KOPT-K1 (cell line): Measurements from ENCODE around the gene CNFN.
"Not testable (repeated sequence)": the region's sequence is repeated elsewhere in the genome, so short reads cannot be mapped to it uniquely, and the experiment has no call there.

Source experiments
- H3K27ac ChIP-seq: fragments of 200-600 bp; sonication (generic); 2 replicates; pipeline ENCODE4 v1.5.1; 2016; ENCODE audit warnings: antibody characterized with exemption, mild to moderate bottlenecking, low read depth, low read length; ENCODE audit not compliant: poor library complexity, severe bottlenecking
- H3K36me3 ChIP-seq: fragments of 200-600 bp; sonication (generic); 2 replicates; pipeline ENCODE4 v1.5.1; 2017; ENCODE audit warnings: antibody characterized with exemption, mild to moderate bottlenecking, low read length, moderate library complexity; ENCODE audit not compliant: insufficient read depth
- H3K9me3 ChIP-seq: fragments of 200-600 bp; sonication (generic); 2 replicates; pipeline ENCODE4 v1.5.1; 2017; ENCODE audit warnings: antibody characterized with exemption, low read length, mild to moderate bottlenecking; ENCODE audit not compliant: insufficient read depth, poor library complexity, severe bottlenecking

The CNFN gene

DNA sequence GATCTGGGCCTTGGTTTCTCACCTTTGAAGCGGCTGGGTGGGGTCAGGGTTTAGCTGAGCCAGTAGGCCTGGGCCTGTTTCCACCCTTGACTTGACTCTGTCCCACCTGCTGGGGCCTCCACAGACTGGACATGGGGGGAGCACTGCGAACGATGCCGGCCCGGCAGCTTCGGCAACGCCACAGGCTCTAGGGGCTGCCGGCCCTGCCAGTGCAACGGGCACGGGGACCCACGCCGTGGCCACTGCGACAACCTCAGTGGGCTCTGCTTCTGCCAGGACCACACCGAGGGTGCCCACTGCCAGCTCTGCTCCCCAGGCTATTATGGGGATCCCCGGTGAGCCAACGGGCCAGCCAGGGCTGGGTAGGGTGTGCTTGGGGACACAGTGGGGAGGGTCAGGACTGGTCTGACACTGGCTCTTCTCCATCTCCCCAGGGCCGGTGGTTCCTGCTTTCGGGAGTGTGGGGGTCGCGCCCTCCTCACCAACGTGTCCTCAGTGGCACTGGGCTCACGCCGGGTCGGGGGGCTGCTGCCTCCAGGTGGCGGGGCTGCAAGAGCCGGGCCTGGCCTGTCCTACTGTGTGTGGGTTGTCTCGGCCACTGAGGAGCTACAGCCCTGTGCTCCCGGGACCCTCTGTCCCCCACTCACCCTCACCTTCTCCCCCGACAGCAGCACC lies 36.6 kb downstream of the CNFN start:
- no peak overlapping the region for H3K27ac ChIP-seq
- H3K36me3 ChIP-seq = no peaks in the 10 kb centered on the region
- no peaks in the 10 kb centered on the region for H3K9me3 ChIP-seq

DNA sequence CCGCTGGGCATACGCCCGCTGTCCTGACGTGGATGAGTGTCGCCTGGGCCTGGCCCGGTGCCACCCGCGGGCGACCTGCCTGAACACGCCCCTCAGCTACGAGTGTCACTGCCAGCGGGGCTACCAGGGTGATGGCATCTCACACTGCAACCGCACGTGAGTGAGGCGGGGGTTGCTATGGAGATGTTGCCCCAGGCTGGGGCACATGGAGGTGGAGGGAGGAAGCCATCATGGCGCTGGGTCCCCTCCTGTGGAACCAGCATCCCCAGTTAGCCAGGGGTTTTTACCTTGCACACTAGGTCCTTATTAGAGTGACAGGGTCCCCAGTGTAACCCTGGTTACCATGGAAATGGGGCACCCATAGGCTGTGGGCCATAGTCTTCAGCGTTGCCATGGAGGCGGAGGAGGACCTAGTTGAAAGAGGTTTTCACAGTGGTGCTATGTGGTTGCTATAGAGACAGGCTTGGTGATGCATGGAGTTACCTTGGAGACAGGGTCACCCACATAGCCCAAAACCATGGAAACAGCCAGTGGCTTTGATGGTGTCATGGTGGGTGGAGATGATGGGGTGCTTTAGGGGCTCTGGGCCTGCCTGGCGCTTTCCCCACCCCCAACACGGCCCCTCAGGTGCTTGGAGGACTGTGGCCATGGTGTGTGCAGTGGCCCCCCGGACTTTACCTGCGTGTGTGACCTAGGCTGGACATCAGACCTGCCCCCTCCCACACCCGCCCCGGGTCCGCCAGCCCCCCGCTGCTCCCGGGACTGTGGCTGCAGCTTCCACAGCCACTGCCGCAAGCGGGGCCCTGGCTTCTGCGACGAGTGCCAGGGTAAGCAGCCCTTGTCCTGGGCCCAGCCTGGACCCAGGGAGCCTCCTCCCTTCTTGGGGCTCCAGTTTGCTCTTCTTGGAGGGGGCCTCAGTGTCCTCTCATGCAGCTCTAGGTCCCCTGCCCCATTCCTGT lies 37.5 kb downstream of the CNFN start:
- Histone ChIP-seq H3K27ac (no peak overlapping the region), H3K36me3 (no peaks in the 10 kb centered on the region), H3K9me3 (no peaks in the 10 kb centered on the region)

DNA sequence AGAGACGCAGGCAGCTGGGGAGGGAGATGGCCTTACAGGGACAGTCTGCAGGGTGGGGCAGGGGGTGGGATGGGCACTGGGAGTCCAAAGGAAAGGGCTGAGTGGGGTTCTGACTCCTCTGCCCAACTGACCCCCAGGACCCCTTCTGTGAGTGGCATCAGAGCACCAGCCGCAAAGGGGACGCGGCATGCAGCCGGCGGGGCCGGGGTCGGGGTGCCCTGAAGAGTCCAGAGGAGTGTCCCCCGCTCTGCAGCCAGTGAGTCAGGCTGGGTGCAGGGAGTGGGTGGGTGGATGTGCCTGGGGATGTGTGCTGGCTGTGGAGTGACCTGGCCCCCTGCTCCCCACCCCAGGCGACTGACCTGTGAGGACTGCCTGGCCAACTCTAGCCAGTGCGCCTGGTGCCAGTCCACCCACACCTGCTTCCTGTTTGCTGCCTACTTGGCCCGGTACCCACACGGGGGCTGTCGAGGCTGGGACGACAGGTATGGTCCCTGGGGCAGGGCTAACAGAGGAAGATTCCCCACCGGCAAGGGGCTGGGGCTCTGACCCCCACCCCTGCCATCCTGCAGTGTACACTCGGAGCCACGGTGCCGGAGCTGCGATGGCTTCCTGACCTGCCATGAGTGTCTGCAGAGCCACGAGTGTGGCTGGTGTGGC lies 38.9 kb downstream of the CNFN start:
- Histone ChIP-seq H3K27ac (no peak overlapping the region), H3K36me3 (no peaks in the 10 kb centered on the region), H3K9me3 (no peaks in the 10 kb centered on the region)

- H3K27ac ChIP-seq = no peak overlapping the region
- H3K36me3 ChIP-seq = no peaks in the 10 kb centered on the region
- H3K9me3 ChIP-seq = no peaks in the 10 kb centered on the region
Measured at GRCh38 chr19:42350417-42350816, 39.7 kb downstream of the CNFN start.

GRCh38 chr19:42349378-42350107 lies 40.6 kb downstream of the CNFN start:
- no peaks in the 10 kb centered on the region; the same call in 1 of the 2 replicates for H3K36me3 ChIP-seq
- no peak overlapping the region for H3K27ac ChIP-seq
- H3K9me3 ChIP-seq = no peaks in the 10 kb centered on the region

GRCh38 chr19:42348211-42348610 lies 41.9 kb downstream of the CNFN start:
- Histone ChIP-seq H3K9me3 (no peaks in the 10 kb centered on the region), H3K36me3 (no peaks in the 10 kb centered on the region; the same call in 1 of the 2 replicates), H3K27ac (no peak overlapping the region)

DNA sequence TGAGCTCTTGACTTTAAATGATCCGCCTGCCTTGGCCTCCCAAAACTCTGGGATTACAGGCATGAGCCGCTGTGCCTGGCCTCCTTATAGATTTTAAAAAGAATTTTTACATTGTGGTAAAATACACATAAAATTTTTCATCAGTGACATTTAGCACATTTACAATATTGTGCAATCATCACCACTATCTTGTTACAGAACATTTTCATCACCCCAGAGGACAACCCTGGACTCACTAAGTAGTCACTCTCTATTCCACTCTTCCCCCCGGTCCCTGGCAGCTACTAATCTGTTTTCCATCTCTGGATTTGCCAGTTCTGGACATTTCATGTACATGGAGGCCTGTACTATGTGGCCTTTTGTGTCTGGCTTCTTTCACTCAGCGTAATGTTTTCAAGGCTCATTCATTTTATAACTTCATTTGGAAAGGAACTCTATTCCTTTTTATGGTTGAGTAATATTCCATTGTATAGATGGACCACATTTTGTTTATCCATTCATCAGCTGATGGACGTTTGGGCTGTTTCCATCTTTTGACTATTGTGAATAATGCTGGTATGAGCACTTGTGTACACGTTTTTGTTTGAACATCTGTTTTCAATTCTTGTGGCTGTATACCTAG lies 44.8 kb downstream of the CNFN start:
- no peak overlapping the region for H3K27ac ChIP-seq
- no peaks in the 10 kb centered on the region; the same call in 1 of the 2 replicates for H3K36me3 ChIP-seq
- H3K9me3 ChIP-seq = no peaks in the 10 kb centered on the region

DNA sequence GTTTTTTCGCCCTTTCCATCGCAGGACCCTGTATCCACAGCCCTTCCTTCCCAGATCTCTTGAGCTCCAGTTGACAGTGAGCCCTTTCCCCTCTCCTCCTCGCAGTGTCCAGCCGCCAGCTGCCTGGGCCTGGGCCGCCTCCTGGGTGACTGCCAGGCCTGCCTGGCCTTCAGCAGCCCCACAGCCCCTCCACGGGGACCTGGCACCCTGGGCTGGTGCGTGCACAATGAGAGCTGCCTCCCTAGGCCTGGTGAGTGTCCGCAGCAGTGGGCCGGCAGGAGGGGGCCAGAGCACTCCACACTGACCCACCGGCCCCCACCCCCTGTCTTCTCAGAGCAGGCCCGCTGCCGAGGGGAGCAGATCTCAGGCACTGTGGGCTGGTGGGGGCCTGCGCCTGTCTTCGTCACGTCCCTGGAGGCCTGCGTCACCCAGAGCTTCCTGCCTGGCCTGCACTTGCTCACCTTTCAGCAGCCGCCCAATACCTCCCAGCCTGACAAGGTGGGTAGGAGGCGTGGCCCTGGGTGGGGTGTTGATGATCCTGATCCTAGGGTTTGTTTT lies 45.7 kb downstream of the CNFN start:
- no peaks in the 10 kb centered on the region; the same call in 1 of the 2 replicates for H3K36me3 ChIP-seq
- H3K9me3 ChIP-seq = no peaks in the 10 kb centered on the region
- H3K27ac ChIP-seq = no peak overlapping the region

DNA sequence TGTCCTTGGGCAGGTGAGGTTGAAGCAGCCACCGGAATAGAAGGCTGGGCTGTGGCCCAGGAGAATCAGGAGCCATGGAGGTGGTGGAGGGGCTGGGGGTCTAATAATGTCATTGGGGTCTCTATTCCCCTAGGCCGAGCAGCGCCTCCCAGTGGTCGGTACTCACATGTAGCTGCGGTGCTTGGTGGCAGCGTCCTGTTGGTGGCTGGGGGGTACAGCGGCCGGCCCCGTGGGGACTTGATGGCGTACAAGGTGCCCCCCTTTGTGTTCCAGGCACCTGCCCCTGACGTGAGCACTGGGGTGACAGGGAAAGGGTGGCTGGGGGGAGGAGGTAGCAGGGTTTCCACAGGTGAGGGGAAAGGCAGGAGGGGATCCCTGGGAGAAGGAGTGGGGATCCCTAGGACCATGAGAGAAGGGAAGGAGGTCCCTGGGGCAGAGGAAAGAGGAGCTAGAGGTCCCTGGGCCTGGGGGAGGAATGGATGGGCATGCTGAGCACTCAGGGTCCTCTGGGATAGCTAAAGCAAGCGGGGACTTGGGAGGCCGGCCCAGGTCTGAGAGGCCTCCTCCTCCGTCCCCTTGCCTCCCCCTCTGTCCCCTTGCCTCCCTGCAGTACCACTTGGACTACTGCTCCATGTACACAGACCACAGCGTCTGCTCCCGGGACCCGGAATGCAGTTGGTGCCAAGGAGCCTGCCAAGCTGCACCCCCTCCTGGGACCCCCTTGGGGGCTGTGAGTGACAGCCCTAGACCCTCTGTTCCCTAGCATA lies 46.6 kb downstream of the CNFN start:
- no peaks in the 10 kb centered on the region for H3K9me3 ChIP-seq
- no peak overlapping the region for H3K27ac ChIP-seq
- no peaks in the 10 kb centered on the region; the same call in 1 of the 2 replicates for H3K36me3 ChIP-seq

DNA sequence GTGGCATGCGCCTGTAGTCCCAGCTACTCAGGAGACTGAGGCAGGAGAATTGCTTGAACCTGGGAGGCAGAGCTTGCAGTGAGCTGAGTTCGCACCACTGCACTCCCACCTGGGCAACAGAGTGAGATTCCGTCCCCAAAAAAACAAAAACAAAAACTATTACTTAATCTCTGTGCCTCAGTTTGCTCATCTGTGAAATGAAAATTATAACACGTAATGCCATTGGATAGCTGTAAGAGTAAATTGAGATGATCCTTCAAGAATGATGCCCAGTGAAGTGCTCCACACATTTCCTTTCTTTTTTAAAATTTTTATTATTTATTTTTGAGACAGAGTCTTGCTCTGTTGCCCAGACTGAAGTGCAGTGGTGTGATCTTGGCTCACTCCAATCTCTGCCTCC lies 50.2 kb downstream of the CNFN start:
- not testable (repeated sequence) for H3K9me3 ChIP-seq, H3K36me3 ChIP-seq, H3K27ac ChIP-seq

DNA sequence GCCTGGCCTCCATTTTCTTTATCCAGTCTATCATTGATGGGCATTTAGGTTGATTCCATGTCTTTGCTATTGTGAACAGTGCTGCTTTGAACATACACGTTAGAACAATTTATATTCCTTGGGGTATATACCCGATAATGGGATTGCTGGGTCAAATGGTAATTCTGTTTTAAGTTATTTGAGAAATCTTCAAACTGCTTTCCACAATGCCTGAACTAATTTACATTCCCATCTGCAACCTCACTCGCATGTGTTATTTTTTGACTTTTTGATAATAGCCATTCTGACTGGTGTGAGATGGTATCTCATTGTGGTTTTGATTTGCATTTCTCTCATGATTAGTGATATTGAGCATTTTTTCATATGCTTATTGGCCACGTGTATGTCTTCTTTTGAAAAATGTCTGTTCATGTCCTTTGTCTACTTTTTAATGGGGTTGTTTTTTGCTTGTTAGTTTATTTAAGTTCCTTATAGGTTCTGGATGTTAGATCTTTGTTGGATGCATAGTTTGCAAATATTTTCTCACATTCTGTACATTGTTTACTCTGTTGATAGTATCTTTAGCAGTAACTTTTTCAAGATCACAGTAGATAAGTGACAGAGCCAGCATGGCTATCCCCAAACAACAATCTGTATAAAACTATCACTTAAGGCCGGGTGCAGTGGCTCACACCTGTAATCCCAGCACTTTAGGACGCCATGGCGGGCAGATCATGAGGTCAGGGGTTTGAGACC lies 50.8 kb downstream of the CNFN start:
- not testable (repeated sequence) for H3K9me3 ChIP-seq, H3K36me3 ChIP-seq, H3K27ac ChIP-seq
